Measurements from ENCODE around the gene GUCY2C.

- TF ChIP-seq CTCF (IDR thresholded peaks at IDR 0.05; ENCODE audit: low read depth, low read length) (no peak), EZH2phosphoT487 (IDR thresholded peaks at IDR 0.05; ENCODE audit: low read depth) (no peak)
Measured at GRCh38 chr12:14647028-14647750, 49.2 kb downstream of the GUCY2C start.

Data from OCI-LY3 (cell line).